HEK293 (cell line): ENCODE measurements around the gene ACTR1B.

Source experiments
- GLIS1 ChIP-seq: fragments of 450-650 bp; formaldehyde crosslinking; IDR thresholded peaks from 2 replicates; pipeline ENCODE4 v1.5.1; 2016; ENCODE audit warnings: missing biosample characterization, missing genetic modification characterization
- GLIS2 ChIP-seq: fragments of 450-650 bp; formaldehyde crosslinking; IDR thresholded peaks from 2 replicates; pipeline ENCODE4 v1.5.1; 2016; ENCODE audit warnings: missing biosample characterization, missing genetic modification characterization
- KLF9 ChIP-seq: fragments of 450-650 bp; formaldehyde crosslinking; IDR thresholded peaks from 2 replicates; pipeline ENCODE4 v1.5.1; 2016; ENCODE audit warnings: missing biosample characterization, missing genetic modification characterization, low read depth
- MYNN ChIP-seq: fragments of 450-650 bp; formaldehyde crosslinking; IDR thresholded peaks from 2 replicates; pipeline ENCODE4 v1.5.1; 2016; ENCODE audit warnings: missing biosample characterization, missing genetic modification characterization, borderline replicate concordance
- OVOL3 ChIP-seq: fragments of 450-650 bp; formaldehyde crosslinking; IDR thresholded peaks from 2 replicates; pipeline ENCODE4 v1.5.1; 2016; ENCODE audit warnings: missing biosample characterization, missing genetic modification characterization
- ZBTB1 ChIP-seq: fragments of 450-650 bp; formaldehyde crosslinking; IDR thresholded peaks from 2 replicates; pipeline ENCODE4 v1.5.1; 2016; ENCODE audit warnings: missing biosample characterization, missing genetic modification characterization
- ZBTB8A ChIP-seq: fragments of 450-650 bp; formaldehyde crosslinking; IDR thresholded peaks from 2 replicates; pipeline ENCODE4 v1.5.1; 2016; ENCODE audit warnings: missing biosample characterization, missing genetic modification characterization
- ZNF121 ChIP-seq: fragments of 450-650 bp; formaldehyde crosslinking; IDR thresholded peaks from 2 replicates; pipeline ENCODE4 v1.5.1; 2016; ENCODE audit warnings: missing biosample characterization, missing genetic modification characterization
- ZNF169 ChIP-seq: fragments of 450-650 bp; formaldehyde crosslinking; IDR thresholded peaks from 2 replicates; pipeline ENCODE4 v1.5.1; 2016; ENCODE audit warnings: missing biosample characterization, missing genetic modification characterization
- ZNF19 ChIP-seq: fragments of 450-650 bp; formaldehyde crosslinking; IDR thresholded peaks from 2 replicates; pipeline ENCODE4; 2016; ENCODE audit warnings: missing biosample characterization, missing genetic modification characterization, low read depth
- ZNF211 ChIP-seq: fragments of 450-650 bp; formaldehyde crosslinking; IDR thresholded peaks from 2 replicates; pipeline ENCODE4 v1.5.1; 2016; ENCODE audit warnings: low read depth, missing biosample characterization, missing genetic modification characterization
- ZNF239 ChIP-seq: fragments of 450-650 bp; formaldehyde crosslinking; IDR thresholded peaks from 2 replicates; pipeline ENCODE4 v1.5.1; 2016; ENCODE audit warnings: missing biosample characterization, missing genetic modification characterization
- ZNF350 ChIP-seq: fragments of 450-650 bp; formaldehyde crosslinking; IDR thresholded peaks from 2 replicates; pipeline ENCODE4 v1.5.0; 2017; ENCODE audit warnings: missing biosample characterization, mild to moderate bottlenecking, missing genetic modification characterization
- ZNF529 ChIP-seq: fragments of 450-650 bp; formaldehyde crosslinking; IDR thresholded peaks from 2 replicates; pipeline ENCODE4 v1.5.1; 2017; ENCODE audit warnings: missing genetic modification characterization, missing biosample characterization; ENCODE audit not compliant: insufficient replicate concordance
- ZNF624 ChIP-seq: fragments of 450-650 bp; formaldehyde crosslinking; IDR thresholded peaks from 2 replicates; pipeline ENCODE4 v1.5.1; 2017; ENCODE audit warnings: missing biosample characterization, missing genetic modification characterization
- ZNF792 ChIP-seq: fragments of 450-650 bp; formaldehyde crosslinking; IDR thresholded peaks from 2 replicates; pipeline ENCODE4 v1.5.1; 2016; ENCODE audit warnings: missing biosample characterization, missing genetic modification characterization
- ZNF837 ChIP-seq: fragments of 450-650 bp; formaldehyde crosslinking; IDR thresholded peaks from 2 replicates; pipeline ENCODE4 v1.5.1; 2016; ENCODE audit warnings: missing biosample characterization, missing genetic modification characterization
- TF ChIP-seq, protein P1 (sequence below): fragments of 450-650 bp; formaldehyde crosslinking; IDR thresholded peaks from 2 replicates; pipeline ENCODE4 v1.5.0; 2017; ENCODE audit warnings: missing biosample characterization, missing genetic modification characterization, borderline replicate concordance
- TF ChIP-seq, protein P2 (sequence below): fragments of 450-650 bp; formaldehyde crosslinking; IDR thresholded peaks from 2 replicates; pipeline ENCODE4 v1.5.1; 2017; ENCODE audit warnings: missing biosample characterization, missing genetic modification characterization
- TF ChIP-seq, protein P3 (sequence below): fragments of 450-650 bp; formaldehyde crosslinking; IDR thresholded peaks from 2 replicates; pipeline ENCODE4 v1.5.1; 2016; ENCODE audit warnings: missing biosample characterization, missing genetic modification characterization
- TF ChIP-seq, protein P4 (sequence below): fragments of 450-650 bp; formaldehyde crosslinking; IDR thresholded peaks from 2 replicates; pipeline ENCODE4 v1.5.1; 2016; ENCODE audit warnings: missing biosample characterization, missing genetic modification characterization
- TF ChIP-seq, protein P5 (sequence below): sonication (generic); formaldehyde crosslinking; IDR thresholded peaks from 2 replicates; pipeline ENCODE4 v1.8.1; 2022; ENCODE audit warnings: mild to moderate bottlenecking, moderate library complexity, missing genetic modification reagents
- TF ChIP-seq, protein P6 (sequence below): fragments of 450-650 bp; formaldehyde crosslinking; conservative IDR thresholded peaks from 2 replicates; pipeline ENCODE4 v1.5.1; 2016; ENCODE audit warnings: low read depth, missing biosample characterization, missing genetic modification characterization
- TF ChIP-seq, protein P7 (sequence below): fragments of 450-650 bp; formaldehyde crosslinking; IDR thresholded peaks from 2 replicates; pipeline ENCODE4 v1.5.1; 2016; ENCODE audit warnings: missing biosample characterization, missing genetic modification characterization

ACTR1B gene

DNA sequence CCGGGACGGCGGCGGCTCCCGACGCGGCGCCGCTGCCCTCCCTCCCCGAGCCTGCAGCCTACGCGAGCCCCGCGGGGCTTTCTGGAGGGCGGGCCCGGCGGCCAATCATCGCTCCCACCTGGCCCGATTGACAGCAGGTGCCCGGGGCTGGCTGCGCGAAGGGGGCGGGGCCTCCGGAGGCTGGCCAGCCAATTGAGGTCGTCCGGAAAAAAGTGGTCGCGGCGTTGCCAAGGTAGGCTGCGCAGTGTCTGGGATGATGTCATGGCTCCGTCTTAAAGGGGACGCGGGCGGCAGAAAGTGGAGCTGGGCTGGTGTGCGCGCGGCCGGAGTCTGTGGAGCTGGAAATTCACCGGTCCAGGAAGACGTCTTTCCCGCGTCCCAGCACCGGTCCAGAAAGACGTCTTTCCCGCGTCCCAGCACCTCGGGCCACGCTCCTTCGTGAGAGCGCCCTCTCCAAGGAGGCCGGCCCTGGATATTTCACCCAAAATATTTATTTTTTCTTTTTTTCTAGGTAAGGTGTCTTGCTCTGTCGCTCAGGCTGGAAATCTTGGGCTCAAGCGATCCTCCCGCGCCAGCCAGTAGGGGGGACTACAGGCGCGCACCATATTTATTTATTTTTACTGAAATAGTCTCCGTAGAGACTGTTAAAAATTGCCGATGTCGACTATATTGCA lies at the start of gene ACTR1B (continued):
- no peak for TF ChIP-seq OVOL3
- no peak for TF ChIP-seq ZNF837 (tag by site-specific recombination)
- no peak for TF ChIP-seq ZNF211 (tag by site-specific recombination)
- TF ChIP-seq, protein P1, sequence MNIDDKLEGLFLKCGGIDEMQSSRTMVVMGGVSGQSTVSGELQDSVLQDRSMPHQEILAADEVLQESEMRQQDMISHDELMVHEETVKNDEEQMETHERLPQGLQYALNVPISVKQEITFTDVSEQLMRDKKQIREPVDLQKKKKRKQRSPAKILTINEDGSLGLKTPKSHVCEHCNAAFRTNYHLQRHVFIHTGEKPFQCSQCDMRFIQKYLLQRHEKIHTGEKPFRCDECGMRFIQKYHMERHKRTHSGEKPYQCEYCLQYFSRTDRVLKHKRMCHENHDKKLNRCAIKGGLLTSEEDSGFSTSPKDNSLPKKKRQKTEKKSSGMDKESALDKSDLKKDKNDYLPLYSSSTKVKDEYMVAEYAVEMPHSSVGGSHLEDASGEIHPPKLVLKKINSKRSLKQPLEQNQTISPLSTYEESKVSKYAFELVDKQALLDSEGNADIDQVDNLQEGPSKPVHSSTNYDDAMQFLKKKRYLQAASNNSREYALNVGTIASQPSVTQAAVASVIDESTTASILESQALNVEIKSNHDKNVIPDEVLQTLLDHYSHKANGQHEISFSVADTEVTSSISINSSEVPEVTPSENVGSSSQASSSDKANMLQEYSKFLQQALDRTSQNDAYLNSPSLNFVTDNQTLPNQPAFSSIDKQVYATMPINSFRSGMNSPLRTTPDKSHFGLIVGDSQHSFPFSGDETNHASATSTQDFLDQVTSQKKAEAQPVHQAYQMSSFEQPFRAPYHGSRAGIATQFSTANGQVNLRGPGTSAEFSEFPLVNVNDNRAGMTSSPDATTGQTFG (tag by site-specific recombination) = no peak
- TF ChIP-seq, protein P2, sequence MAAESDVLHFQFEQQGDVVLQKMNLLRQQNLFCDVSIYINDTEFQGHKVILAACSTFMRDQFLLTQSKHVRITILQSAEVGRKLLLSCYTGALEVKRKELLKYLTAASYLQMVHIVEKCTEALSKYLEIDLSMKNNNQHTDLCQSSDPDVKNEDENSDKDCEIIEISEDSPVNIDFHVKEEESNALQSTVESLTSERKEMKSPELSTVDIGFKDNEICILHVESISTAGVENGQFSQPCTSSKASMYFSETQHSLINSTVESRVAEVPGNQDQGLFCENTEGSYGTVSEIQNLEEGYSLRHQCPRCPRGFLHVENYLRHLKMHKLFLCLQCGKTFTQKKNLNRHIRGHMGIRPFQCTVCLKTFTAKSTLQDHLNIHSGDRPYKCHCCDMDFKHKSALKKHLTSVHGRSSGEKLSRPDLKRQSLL (tag by site-specific recombination) = no peak
- no peak for TF ChIP-seq ZNF350
- TF ChIP-seq, protein P3, sequence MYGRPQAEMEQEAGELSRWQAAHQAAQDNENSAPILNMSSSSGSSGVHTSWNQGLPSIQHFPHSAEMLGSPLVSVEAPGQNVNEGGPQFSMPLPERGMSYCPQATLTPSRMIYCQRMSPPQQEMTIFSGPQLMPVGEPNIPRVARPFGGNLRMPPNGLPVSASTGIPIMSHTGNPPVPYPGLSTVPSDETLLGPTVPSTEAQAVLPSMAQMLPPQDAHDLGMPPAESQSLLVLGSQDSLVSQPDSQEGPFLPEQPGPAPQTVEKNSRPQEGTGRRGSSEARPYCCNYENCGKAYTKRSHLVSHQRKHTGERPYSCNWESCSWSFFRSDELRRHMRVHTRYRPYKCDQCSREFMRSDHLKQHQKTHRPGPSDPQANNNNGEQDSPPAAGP (tag by site-specific recombination) = peak; percentile 61
- no peak for TF ChIP-seq ZNF624 (tag by site-specific recombination)
- TF ChIP-seq GLIS2 (tag by site-specific recombination) = no peak
- TF ChIP-seq KLF9 (tag by site-specific recombination) = 0 out of 2 replicates have a peak, but pooled peaks have one; percentile 34
- 0 out of 2 replicates have a peak, but pooled peaks have one; percentile 17 for TF ChIP-seq GLIS1 (tag by site-specific recombination)
- TF ChIP-seq ZBTB8A (tag by site-specific recombination) = peak; percentile 65
- TF ChIP-seq, protein P4, sequence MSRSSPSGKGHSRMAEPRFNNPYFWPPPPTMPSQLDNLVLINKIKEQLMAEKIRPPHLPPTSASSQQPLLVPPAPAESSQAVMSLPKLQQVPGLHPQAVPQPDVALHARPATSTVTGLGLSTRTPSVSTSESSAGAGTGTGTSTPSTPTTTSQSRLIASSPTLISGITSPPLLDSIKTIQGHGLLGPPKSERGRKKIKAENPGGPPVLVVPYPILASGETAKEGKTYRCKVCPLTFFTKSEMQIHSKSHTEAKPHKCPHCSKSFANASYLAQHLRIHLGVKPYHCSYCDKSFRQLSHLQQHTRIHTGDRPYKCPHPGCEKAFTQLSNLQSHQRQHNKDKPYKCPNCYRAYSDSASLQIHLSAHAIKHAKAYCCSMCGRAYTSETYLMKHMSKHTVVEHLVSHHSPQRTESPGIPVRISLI (tag by site-specific recombination) = peak; percentile 96
- TF ChIP-seq, protein P5, sequence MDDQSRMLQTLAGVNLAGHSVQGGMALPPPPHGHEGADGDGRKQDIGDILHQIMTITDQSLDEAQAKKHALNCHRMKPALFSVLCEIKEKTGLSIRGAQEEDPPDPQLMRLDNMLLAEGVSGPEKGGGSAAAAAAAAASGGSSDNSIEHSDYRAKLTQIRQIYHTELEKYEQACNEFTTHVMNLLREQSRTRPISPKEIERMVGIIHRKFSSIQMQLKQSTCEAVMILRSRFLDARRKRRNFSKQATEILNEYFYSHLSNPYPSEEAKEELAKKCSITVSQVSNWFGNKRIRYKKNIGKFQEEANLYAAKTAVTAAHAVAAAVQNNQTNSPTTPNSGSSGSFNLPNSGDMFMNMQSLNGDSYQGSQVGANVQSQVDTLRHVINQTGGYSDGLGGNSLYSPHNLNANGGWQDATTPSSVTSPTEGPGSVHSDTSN (CRISPR knock-in tag) = peak; percentile 83; the same call in 1 of the 2 replicates
- TF ChIP-seq ZNF121 (tag by site-specific recombination) = no peak
- no peak for TF ChIP-seq ZNF19
- TF ChIP-seq ZBTB1 (tag by site-specific recombination) = no peak
- TF ChIP-seq, protein P6, sequence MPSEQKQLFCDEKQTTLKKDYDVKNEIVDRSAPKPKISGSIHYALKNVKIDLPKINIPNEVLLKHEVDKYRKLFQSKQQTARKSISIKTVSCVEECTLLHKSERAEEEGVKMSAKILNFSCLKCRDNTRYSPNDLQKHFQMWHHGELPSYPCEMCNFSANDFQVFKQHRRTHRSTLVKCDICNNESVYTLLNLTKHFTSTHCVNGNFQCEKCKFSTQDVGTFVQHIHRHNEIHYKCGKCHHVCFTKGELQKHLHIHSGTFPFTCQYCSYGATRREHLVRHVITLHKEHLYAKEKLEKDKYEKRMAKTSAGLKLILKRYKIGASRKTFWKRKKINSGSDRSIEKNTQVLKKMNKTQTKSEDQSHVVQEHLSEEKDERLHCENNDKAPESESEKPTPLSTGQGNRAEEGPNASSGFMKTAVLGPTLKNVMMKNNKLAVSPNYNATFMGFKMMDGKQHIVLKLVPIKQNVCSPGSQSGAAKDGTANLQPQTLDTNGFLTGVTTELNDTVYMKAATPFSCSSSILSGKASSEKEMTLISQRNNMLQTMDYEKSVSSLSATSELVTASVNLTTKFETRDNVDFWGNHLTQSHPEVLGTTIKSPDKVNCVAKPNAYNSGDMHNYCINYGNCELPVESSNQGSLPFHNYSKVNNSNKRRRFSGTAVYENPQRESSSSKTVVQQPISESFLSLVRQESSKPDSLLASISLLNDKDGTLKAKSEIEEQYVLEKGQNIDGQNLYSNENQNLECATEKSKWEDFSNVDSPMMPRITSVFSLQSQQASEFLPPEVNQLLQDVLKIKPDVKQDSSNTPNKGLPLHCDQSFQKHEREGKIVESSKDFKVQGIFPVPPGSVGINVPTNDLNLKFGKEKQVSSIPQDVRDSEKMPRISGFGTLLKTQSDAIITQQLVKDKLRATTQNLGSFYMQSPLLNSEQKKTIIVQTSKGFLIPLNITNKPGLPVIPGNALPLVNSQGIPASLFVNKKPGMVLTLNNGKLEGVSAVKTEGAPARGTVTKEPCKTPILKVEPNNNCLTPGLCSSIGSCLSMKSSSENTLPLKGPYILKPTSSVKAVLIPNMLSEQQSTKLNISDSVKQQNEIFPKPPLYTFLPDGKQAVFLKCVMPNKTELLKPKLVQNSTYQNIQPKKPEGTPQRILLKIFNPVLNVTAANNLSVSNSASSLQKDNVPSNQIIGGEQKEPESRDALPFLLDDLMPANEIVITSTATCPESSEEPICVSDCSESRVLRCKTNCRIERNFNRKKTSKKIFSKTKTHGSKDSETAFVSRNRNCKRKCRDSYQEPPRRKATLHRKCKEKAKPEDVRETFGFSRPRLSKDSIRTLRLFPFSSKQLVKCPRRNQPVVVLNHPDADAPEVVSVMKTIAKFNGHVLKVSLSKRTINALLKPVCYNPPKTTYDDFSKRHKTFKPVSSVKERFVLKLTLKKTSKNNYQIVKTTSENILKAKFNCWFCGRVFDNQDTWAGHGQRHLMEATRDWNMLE (tag by site-specific recombination) = no peak
- TF ChIP-seq MYNN (tag by site-specific recombination) = no peak
- TF ChIP-seq, protein P7, sequence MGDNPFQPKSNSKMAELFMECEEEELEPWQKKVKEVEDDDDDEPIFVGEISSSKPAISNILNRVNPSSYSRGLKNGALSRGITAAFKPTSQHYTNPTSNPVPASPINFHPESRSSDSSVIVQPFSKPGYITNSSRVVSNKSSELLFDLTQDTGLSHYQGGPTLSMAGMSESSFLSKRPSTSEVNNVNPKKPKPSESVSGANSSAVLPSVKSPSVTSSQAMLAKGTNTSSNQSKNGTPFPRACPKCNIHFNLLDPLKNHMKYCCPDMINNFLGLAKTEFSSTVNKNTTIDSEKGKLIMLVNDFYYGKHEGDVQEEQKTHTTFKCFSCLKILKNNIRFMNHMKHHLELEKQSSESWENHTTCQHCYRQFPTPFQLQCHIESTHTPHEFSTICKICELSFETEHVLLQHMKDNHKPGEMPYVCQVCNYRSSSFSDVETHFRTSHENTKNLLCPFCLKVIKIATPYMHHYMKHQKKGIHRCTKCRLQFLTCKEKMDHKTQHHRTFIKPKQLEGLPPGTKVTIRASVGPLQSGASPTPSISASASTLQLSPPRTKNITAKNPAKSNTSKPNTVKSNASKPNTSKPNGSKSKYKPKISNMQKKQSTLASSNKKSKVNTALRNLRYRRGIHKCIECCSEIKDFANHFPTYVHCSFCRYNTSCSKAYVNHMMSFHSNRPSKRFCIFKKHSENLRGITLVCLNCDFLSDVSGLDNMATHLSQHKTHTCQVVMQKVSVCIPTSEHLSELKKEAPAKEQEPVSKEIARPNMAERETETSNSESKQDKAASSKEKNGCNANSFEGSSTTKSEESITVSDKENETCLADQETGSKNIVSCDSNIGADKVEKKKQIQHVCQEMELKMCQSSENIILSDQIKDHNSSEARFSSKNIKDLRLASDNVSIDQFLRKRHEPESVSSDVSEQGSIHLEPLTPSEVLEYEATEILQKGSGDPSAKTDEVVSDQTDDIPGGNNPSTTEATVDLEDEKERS (tag by site-specific recombination) = no peak
- no peak for TF ChIP-seq ZNF169 (tag by site-specific recombination)
- TF ChIP-seq ZNF239 (tag by site-specific recombination) = no peak
- no peak for TF ChIP-seq ZNF792 (tag by site-specific recombination)
- no peak for TF ChIP-seq ZNF529 (tag by site-specific recombination)
